Neural cell (in vitro differentiated cells): Measurements from ENCODE around the gene ALG6. TPM values are rescaled to one million over a fixed set of nuclear protein-coding genes. Genes with fewer than 3 reads are reported as not detected.

ENCODE experiments used
- H2AFZ ChIP-seq: fragments of 200-600, 300-800 bp; sonication (generic), shearing (Covaris generic); 2 replicates; pipeline ENCODE4 v1.6.0; 2014; ENCODE audit warnings: low read depth, mild to moderate bottlenecking, antibody characterized with exemption, low read length, moderate library complexity
- H3F3A ChIP-seq: fragments of 200-600 bp; shearing (Covaris generic); 2 replicates; pipeline ENCODE4 v1.6.1; 2016; ENCODE audit warnings: mild to moderate bottlenecking, moderate library complexity, mixed read lengths, antibody characterized with exemption, low read length; ENCODE audit not compliant: insufficient read depth, poor library complexity, severe bottlenecking
- H3K27ac ChIP-seq: fragments of 200-600, 300-800 bp; sonication (generic), shearing (Covaris generic); 2 replicates; pipeline ENCODE4 v1.5.1; 2014; ENCODE audit warnings: mild to moderate bottlenecking, low read length, moderate library complexity
- H3K27me3 ChIP-seq: fragments of 300-800, 200-600 bp; sonication (generic), shearing (Covaris generic); 2 replicates; pipeline ENCODE4 v1.6.0; 2014; ENCODE audit warnings: mild to moderate bottlenecking, low read depth, low read length, moderate library complexity; ENCODE audit not compliant: insufficient read depth
- H3K36me3 ChIP-seq: fragments of 300-800, 200-600 bp; sonication (generic), shearing (Covaris generic); 2 replicates; pipeline ENCODE4 v1.5.1; 2014; ENCODE audit warnings: mild to moderate bottlenecking, antibody characterized with exemption, low read length, moderate library complexity; ENCODE audit not compliant: insufficient read depth
- H3K4me2 ChIP-seq: fragments of 300-800, 200-600 bp; sonication (generic), shearing (Covaris generic); 2 replicates; pipeline ENCODE4 v1.6.0; 2014; ENCODE audit warnings: mild to moderate bottlenecking, low read length
- H3K4me3 ChIP-seq: fragments of 300-800, 200-600 bp; sonication (generic), shearing (Covaris generic); 2 replicates; pipeline ENCODE4 v1.5.1; 2014; ENCODE audit warnings: mild to moderate bottlenecking, low read length, moderate library complexity
- H3K79me2 ChIP-seq: fragments of 200-600 bp; shearing (Covaris generic); replicated peaks from 2 replicates; pipeline ENCODE4 v1.6.0; 2014; ENCODE audit warnings: mild to moderate bottlenecking, low read length, moderate library complexity; ENCODE audit not compliant: insufficient read depth
- H3K9ac ChIP-seq: fragments of 300-800, 200-600 bp; sonication (generic), shearing (Covaris generic); 2 replicates; pipeline ENCODE4 v1.6.1; 2016; ENCODE audit warnings: mild to moderate bottlenecking, low read length, mixed read lengths
- H3K9me2 ChIP-seq: fragments of 200-600 bp; shearing (Covaris generic); 2 replicates; pipeline ENCODE4 v1.6.1; 2016; ENCODE audit warnings: mild to moderate bottlenecking, low read length, mixed read lengths; ENCODE audit not compliant: insufficient read depth
- H3K9me3 ChIP-seq: fragments of 200-600, 300-800 bp; sonication (generic), shearing (Covaris generic); 2 replicates; pipeline ENCODE4 v1.6.1; 2016; ENCODE audit warnings: mild to moderate bottlenecking, mixed run types, low read length, moderate library complexity, mixed read lengths
- H4K20me1 ChIP-seq: fragments of 200-600 bp; shearing (Covaris generic); 2 replicates; pipeline ENCODE4 v1.6.1; 2016; ENCODE audit warnings: mild to moderate bottlenecking, mixed run types; ENCODE audit not compliant: insufficient read depth
- CTCF ChIP-seq: fragments of 450-650 bp; IDR thresholded peaks from 2 replicates; pipeline ENCODE4 v1.5.1; 2014; ENCODE audit warnings: antibody characterized with exemption, mild to moderate bottlenecking, moderate library complexity; ENCODE audit not compliant: poor library complexity, severe bottlenecking
- EP300 ChIP-seq: fragments of 450-650 bp; conservative IDR thresholded peaks from 2 replicates; pipeline ENCODE4 v1.6.1; 2014; ENCODE audit warnings: antibody characterized with exemption, mild to moderate bottlenecking, moderate library complexity; ENCODE audit not compliant: poor library complexity, severe bottlenecking
- EZH2 ChIP-seq: fragments of 200-600, 300-800 bp; shearing (Covaris generic), sonication (generic); IDR thresholded peaks from 2 replicates; pipeline ENCODE4 v1.6.1; 2014; ENCODE audit warnings: antibody characterized with exemption, low read length, borderline replicate concordance, mild to moderate bottlenecking; ENCODE audit not compliant: insufficient read depth, poor library complexity, severe bottlenecking
- MXI1 ChIP-seq: fragments of 450-650 bp; conservative IDR thresholded peaks from 2 replicates; pipeline ENCODE4 v1.6.1; 2014; ENCODE audit warnings: antibody characterized with exemption, mild to moderate bottlenecking; ENCODE audit not compliant: poor library complexity, severe bottlenecking
- POLR2AphosphoS5 ChIP-seq: IDR thresholded peaks from 2 replicates; pipeline ENCODE4 v1.6.1; 2012
- RAD21 ChIP-seq: fragments of 450-650 bp; conservative IDR thresholded peaks from 2 replicates; pipeline ENCODE4 v1.6.1; 2014; ENCODE audit warnings: antibody characterized with exemption, mild to moderate bottlenecking, moderate library complexity
- REST ChIP-seq: IDR thresholded peaks from 2 replicates; pipeline ENCODE4 v1.6.1; 2012; ENCODE audit warnings: borderline replicate concordance
- SMC3 ChIP-seq: fragments of 450-650 bp; conservative IDR thresholded peaks from 2 replicates; pipeline ENCODE4 v1.6.1; 2014; ENCODE audit warnings: antibody characterized with exemption, mild to moderate bottlenecking, moderate library complexity; ENCODE audit not compliant: poor library complexity
- TAF1 ChIP-seq: IDR thresholded peaks from 2 replicates; pipeline ENCODE4 v1.6.1; 2012; ENCODE audit warnings: low read depth
- polyA plus RNA-seq: library from polyadenylated mRNA; depleted of rRNA; stranded (reverse); fragments of >200 nt; gene quantifications from 2 replicates; pipeline ENCODE4 v1.2.3, GENCODE V29; 2014

ALG6 gene
- polyA plus RNA-seq, 1 donor from 2014 or later: 46.8 TPM

- no peaks in the 10 kb centered on the region for H3K79me2 ChIP-seq
- no peaks in the 10 kb centered on the region for H3K36me3 ChIP-seq
- no peaks in the 10 kb centered on the region for H3F3A ChIP-seq
- no peaks in the 10 kb centered on the region for H4K20me1 ChIP-seq
- no peak overlapping the region for H3K4me2 ChIP-seq
- H3K9me3 ChIP-seq: no peaks in the 10 kb centered on the region
- no peaks in the 10 kb centered on the region for H3K9me2 ChIP-seq
- no peak overlapping the region for H3K9ac ChIP-seq
- TF ChIP-seq POLR2AphosphoS5 (no peak), TAF1 (no peak), SMC3 (no peak)
- no peak overlapping the region for H3K4me3 ChIP-seq
- H3K27ac ChIP-seq: no peak overlapping the region
- no peak overlapping the region for H2AFZ ChIP-seq
- H3K27me3 ChIP-seq: no peaks in the 10 kb centered on the region
These were observed 4.4 kb upstream of the ALG6 start for GRCh38 chr1:63363014-63363413.

- no peak for TF ChIP-seq REST
- no peak for TF ChIP-seq MXI1
- TF ChIP-seq TAF1: no peak
- no peak for TF ChIP-seq CTCF
- no peak for TF ChIP-seq RAD21
- TF ChIP-seq POLR2AphosphoS5: no peak
- TF ChIP-seq EZH2: no peak
- no peak for TF ChIP-seq EP300
- no peak for TF ChIP-seq SMC3
- Histone ChIP-seq H3K9ac (peak overlapping the region; percentile 83), H3K79me2 (no peaks in the 10 kb centered on the region), H3K27ac (peak overlapping the region; percentile 67), H3K4me2 (peak overlapping the region; percentile 69), H3K9me3 (no peaks in the 10 kb centered on the region), H2AFZ (peak overlapping the region; percentile 99), H3K36me3 (no peaks in the 10 kb centered on the region), H4K20me1 (no peaks in the 10 kb centered on the region), H3F3A (no peaks in the 10 kb centered on the region), H3K4me3 (peak overlapping the region; percentile 98), H3K27me3 (no peaks in the 10 kb centered on the region), H3K9me2 (no peaks in the 10 kb centered on the region)
These were observed 566 bp upstream of the ALG6 start for GRCh38 chr1:63366908-63367214.

- Histone ChIP-seq H3K27ac (peak overlapping the region; percentile 52), H3K4me3 (peak overlapping the region; percentile 98), H3K36me3 (no peaks in the 10 kb centered on the region), H2AFZ (peak overlapping the region; percentile 95), H4K20me1 (no peaks in the 10 kb centered on the region), H3F3A (no peaks in the 10 kb centered on the region), H3K79me2 (no peaks in the 10 kb centered on the region), H3K4me2 (peak overlapping the region; percentile 63), H3K27me3 (no peaks in the 10 kb centered on the region), H3K9me2 (no peaks in the 10 kb centered on the region), H3K9ac (peak overlapping the region; percentile 83), H3K9me3 (no peaks in the 10 kb centered on the region)
- no peak for TF ChIP-seq EP300
- no peak for TF ChIP-seq SMC3
- TF ChIP-seq RAD21: no peak
- TF ChIP-seq POLR2AphosphoS5: no peak
- no peak for TF ChIP-seq REST
- no peak for TF ChIP-seq TAF1
- TF ChIP-seq CTCF: no peak
- TF ChIP-seq EZH2: no peak
- no peak for TF ChIP-seq MXI1
These were observed 704 bp downstream of the ALG6 start for GRCh38 chr1:63368131-63368530.
